Measurements from ENCODE around the gene DYRK1B. TPM values are rescaled to one million over a fixed set of nuclear protein-coding genes. Genes with fewer than 3 reads are reported as not detected.

DYRK1B gene
- polyA plus RNA-seq, 1 donor (not counting 4 experiments of a cell fraction or from before 2014, with no cell fraction given) = 4.6 TPM

DNA sequence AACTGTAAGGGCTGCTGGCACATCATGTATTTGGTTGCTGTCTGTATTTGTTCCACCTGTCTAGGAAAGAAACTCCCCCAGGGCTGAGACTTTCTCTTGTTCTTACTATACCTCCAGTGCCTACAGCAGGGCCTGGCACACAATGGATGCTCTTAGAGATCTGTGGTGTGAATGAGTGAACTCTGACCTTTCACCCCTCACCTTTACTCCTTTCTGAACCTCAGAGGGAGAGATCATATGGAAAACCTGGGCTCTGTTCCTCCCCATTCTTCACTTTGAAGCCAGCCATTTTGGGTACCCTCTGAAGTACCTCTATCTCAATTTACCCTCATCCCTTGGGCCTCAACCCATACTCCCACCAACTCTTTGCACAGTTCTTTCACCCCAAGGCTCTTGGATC lies 3.1 kb downstream of the DYRK1B start:
- TF ChIP-seq, protein P1, sequence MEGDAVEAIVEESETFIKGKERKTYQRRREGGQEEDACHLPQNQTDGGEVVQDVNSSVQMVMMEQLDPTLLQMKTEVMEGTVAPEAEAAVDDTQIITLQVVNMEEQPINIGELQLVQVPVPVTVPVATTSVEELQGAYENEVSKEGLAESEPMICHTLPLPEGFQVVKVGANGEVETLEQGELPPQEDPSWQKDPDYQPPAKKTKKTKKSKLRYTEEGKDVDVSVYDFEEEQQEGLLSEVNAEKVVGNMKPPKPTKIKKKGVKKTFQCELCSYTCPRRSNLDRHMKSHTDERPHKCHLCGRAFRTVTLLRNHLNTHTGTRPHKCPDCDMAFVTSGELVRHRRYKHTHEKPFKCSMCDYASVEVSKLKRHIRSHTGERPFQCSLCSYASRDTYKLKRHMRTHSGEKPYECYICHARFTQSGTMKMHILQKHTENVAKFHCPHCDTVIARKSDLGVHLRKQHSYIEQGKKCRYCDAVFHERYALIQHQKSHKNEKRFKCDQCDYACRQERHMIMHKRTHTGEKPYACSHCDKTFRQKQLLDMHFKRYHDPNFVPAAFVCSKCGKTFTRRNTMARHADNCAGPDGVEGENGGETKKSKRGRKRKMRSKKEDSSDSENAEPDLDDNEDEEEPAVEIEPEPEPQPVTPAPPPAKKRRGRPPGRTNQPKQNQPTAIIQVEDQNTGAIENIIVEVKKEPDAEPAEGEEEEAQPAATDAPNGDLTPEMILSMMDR (optimal IDR thresholded peaks at IDR 0.05 in 1 of 3, IDR thresholded peaks at IDR 0.05 in 1 of 3, conservative IDR thresholded peaks at IDR 0.05 in 1 of 3; ENCODE audit: extremely low read depth in 1 of 3, insufficient read depth in 2 of 3, low read length in 3 of 3) = no peak
- TF ChIP-seq EZH2 (IDR thresholded peaks at IDR 0.05; ENCODE audit: low read length) = no peak
- dilution Hi-C loops (cut with MboI; ENCODE audit: extremely low pct_ligation_motif_present, low sequenced_read_pairs) = no loop called here
- no peaks in the 10 kb centered on the region for H4K20me1 ChIP-seq (ENCODE audit: control insufficient read depth, extremely low read depth, insufficient read depth, low read length)

DNA sequence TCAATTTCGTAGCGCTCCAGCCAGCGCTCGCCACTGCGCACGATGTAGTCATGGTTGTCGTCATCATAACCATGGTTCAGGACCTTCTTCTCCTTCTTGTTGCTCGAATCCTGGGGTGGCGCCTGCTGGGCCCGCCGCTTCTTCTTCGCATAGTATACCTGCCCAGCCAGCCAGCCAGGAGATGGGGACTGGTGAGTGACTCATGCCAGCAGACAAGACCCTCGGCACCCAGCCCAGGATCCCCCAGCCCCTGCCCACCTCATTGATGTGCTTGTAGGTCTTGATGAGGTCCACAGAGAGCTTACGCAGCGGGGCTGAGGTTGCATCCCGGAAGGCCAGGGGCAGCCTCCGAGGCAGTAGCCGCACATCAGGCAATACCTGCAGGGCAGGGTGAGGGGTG lies 3.6 kb downstream of the DYRK1B start:
- no peaks in the 10 kb centered on the region for H3K9me3 ChIP-seq (ENCODE audit: control insufficient read depth, low read depth, low read length)
- no peak for FAIRE-seq
- no peak overlapping the region for H3K4me3 ChIP-seq (ENCODE audit: control insufficient read depth in 2 of 3, extremely low read depth in 1 of 3, insufficient read depth in 2 of 3, low read depth in 1 of 3, low read length in 3 of 3)
- no peak for DNase-seq (ENCODE audit: low read depth, low spot score)
- peaks cover 11% of the 10 kb centered on the region for H3K4me1 ChIP-seq (ENCODE audit: control insufficient read depth, extremely low read depth, insufficient read depth, low read length)
- H3K4me2 ChIP-seq (ENCODE audit: control insufficient read depth, extremely low read depth, insufficient read depth, low read depth, low read length) = no peak overlapping the region
- H3K9me1 ChIP-seq (ENCODE audit: control insufficient read depth, extremely low read depth, insufficient read depth, low read length) = peaks cover 2% of the 10 kb centered on the region
- dilution Hi-C loops (cut with MboI; ENCODE audit: extremely low pct_ligation_motif_present, low sequenced_read_pairs) = no loop called here
- H3K36me3 ChIP-seq (ENCODE audit: control insufficient read depth in 2 of 2, extremely low read depth in 1 of 2, insufficient read depth in 2 of 2, low read length in 2 of 2) = peaks cover 29 to 48% of the 10 kb centered on the region in 2 experiments
- peaks cover 12% of the 10 kb centered on the region for H3K79me2 ChIP-seq (ENCODE audit: control insufficient read depth, insufficient read depth, low read length)
- H4K20me1 ChIP-seq (ENCODE audit: control insufficient read depth, extremely low read depth, insufficient read depth, low read length) = no peaks in the 10 kb centered on the region
- no peak overlapping the region for H3K9ac ChIP-seq (ENCODE audit: control insufficient read depth, extremely low read depth, insufficient read depth, low read length)
- TF ChIP-seq, protein P1 (optimal IDR thresholded peaks at IDR 0.05 in 1 of 3, IDR thresholded peaks at IDR 0.05 in 1 of 3, conservative IDR thresholded peaks at IDR 0.05 in 1 of 3; ENCODE audit: extremely low read depth in 1 of 3, insufficient read depth in 2 of 3, low read length in 3 of 3) = no peak
- no peak for TF ChIP-seq EZH2 (IDR thresholded peaks at IDR 0.05; ENCODE audit: low read length)
- no peak overlapping the region for H3K27ac ChIP-seq (ENCODE audit: control insufficient read depth, insufficient read depth, low read length)
- H3K27me3 ChIP-seq (ENCODE audit: control insufficient read depth, extremely low read depth, insufficient read depth, low read length) = no peaks in the 10 kb centered on the region
- H2AFZ ChIP-seq (ENCODE audit: control insufficient read depth, low read length) = no peak overlapping the region

More for the DNA sequence above, 3.1 kb downstream of the DYRK1B start:
- Histone ChIP-seq H3K9ac (ENCODE audit: control insufficient read depth, extremely low read depth, insufficient read depth, low read length) (no peak overlapping the region), H3K4me2 (ENCODE audit: control insufficient read depth, extremely low read depth, insufficient read depth, low read depth, low read length) (no peak overlapping the region), H3K9me1 (ENCODE audit: control insufficient read depth, extremely low read depth, insufficient read depth, low read length) (peaks cover 2% of the 10 kb centered on the region), H3K27me3 (ENCODE audit: control insufficient read depth, extremely low read depth, insufficient read depth, low read length) (no peaks in the 10 kb centered on the region), H3K79me2 (ENCODE audit: control insufficient read depth, insufficient read depth, low read length) (peaks cover 12% of the 10 kb centered on the region), H3K9me3 (ENCODE audit: control insufficient read depth, low read depth, low read length) (no peaks in the 10 kb centered on the region), H3K4me3 (ENCODE audit: control insufficient read depth in 2 of 3, extremely low read depth in 1 of 3, insufficient read depth in 2 of 3, low read depth in 1 of 3, low read length in 3 of 3) (no peak overlapping the region), H3K27ac (ENCODE audit: control insufficient read depth, insufficient read depth, low read length) (no peak overlapping the region), H2AFZ (ENCODE audit: control insufficient read depth, low read length) (no peak overlapping the region), H3K4me1 (ENCODE audit: control insufficient read depth, extremely low read depth, insufficient read depth, low read length) (peaks cover 11% of the 10 kb centered on the region), H3K36me3 (ENCODE audit: control insufficient read depth in 2 of 2, extremely low read depth in 1 of 2, insufficient read depth in 2 of 2, low read length in 2 of 2) (peaks cover 30 to 47% of the 10 kb centered on the region in 2 experiments)
- no peak for DNase-seq (ENCODE audit: low read depth, low spot score)
- FAIRE-seq = no peak

Measured in keratinocyte (primary cell).